ENCODE results near the gene IQSEC1. TPM values are rescaled to one million over a fixed set of nuclear protein-coding genes. Genes with fewer than 3 reads are reported as not detected.

IQSEC1 gene
- total and polyA plus RNA-seq, 10 of the 15 experiments (the other 5 are each of a cell fraction or from before 2014, with no cell fraction given) = 0.92 to 55.2 (median 8.5) TPM

DNA sequence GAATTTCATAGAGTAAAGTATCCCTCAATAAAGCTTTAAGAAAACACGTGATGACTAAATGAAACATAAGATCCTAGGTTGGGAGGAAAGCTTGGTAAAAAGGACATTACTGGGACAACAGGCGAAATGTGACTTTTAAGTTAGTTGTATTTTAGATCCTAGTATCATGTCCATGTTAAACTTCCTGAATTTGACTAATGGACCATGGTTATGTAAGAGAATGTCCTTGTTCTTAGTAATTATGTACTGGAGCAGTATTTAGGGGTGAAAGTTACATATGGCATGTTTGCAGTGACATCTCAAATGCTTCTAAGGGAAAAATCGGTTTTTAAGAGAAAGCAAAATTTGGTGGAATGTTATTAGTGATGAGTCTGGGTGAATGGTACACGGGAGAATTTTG is 69.6 kb downstream of the IQSEC1 start (continued):
- no peak for TF ChIP-seq NFYA (IDR thresholded peaks at IDR 0.05; ENCODE audit: borderline replicate concordance, low read depth, low read length)
- TF ChIP-seq, protein P1, sequence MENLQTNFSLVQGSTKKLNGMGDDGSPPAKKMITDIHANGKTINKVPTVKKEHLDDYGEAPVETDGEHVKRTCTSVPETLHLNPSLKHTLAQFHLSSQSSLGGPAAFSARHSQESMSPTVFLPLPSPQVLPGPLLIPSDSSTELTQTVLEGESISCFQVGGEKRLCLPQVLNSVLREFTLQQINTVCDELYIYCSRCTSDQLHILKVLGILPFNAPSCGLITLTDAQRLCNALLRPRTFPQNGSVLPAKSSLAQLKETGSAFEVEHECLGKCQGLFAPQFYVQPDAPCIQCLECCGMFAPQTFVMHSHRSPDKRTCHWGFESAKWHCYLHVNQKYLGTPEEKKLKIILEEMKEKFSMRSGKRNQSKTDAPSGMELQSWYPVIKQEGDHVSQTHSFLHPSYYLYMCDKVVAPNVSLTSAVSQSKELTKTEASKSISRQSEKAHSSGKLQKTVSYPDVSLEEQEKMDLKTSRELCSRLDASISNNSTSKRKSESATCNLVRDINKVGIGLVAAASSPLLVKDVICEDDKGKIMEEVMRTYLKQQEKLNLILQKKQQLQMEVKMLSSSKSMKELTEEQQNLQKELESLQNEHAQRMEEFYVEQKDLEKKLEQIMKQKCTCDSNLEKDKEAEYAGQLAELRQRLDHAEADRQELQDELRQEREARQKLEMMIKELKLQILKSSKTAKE (IDR thresholded peaks at IDR 0.05; ENCODE audit: low read depth, poor library complexity, severe bottlenecking) = no peak
- TF ChIP-seq GATAD2B (conservative IDR thresholded peaks at IDR 0.05; ENCODE audit: low read depth) = no peak
- TF ChIP-seq PML (IDR thresholded peaks at IDR 0.05; ENCODE audit: low read length) = no peak

DNA sequence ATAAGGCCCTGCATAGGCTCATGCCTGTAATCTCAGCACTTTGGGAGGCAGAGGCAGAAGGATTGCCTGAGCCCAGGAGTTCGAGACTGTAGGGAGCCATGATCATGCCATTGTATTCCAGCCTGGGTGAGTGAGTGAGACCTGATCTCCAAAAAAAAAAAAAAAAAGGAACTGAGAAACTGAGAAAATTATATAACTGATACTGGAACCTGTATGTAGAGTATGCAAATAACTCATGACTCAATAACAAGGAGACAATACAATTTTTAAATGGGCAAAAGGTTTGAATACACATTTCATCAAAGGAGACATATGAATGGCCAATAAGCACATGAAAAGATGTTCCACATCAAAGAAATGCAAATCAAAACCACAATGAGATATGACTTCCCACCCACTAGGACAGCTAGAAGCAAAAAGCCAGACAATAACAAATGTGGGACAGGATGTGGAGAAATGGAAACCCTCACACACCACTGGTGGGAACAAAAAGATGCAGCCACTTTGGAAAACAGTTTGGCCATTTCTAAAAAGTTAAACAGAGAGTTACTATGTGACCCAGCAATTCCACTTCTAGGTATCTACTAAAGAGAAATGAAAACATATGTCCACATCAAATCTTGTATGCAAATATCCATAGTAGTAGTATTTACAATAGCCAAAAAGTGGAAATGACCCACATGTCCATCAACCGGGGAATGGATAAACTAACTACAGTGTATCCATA is 70.7 kb downstream of the IQSEC1 start:
- intact Hi-C loops (cut with micrococcal nuclease; ENCODE audit: unreplicated experiment) (loop anchor here (1.0 kb wide), 1 partner anchor 10 kb away; no protein-coding TSS in a partner anchor), in situ Hi-C loops (cut with MboI) (no loop called here)
- 0 out of 2 replicates have a peak overlapping the region, but pooled peaks have one; percentile 1 for H3K9ac ChIP-seq (ENCODE audit: control insufficient read depth, insufficient read depth, low read length)
- no peaks in the 10 kb centered on the region for H3K27me3 ChIP-seq (replicated peaks in 1 of 2; ENCODE audit: control insufficient read depth in 2 of 2, insufficient read depth in 2 of 2, low read length in 1 of 2)
- no peak overlapping the region for H2AFZ ChIP-seq (ENCODE audit: control insufficient read depth, low read depth, low read length)
- RAD21 ChIA-PET (ENCODE audit: unreplicated experiment) = interaction anchor here (1.0 kb wide), 3 partner anchors 9 to 19 kb away, joined by 3 to 5 read pairs (median 3); no protein-coding TSS in a partner anchor
- 7% methylated on average over 2 of the region's 2 CpGs for WGBS (ENCODE audit: insufficient coverage, insufficient replicate concordance, low lambda C conversion rate, missing lambda C conversion rate)
- peaks cover 3 to 17% of the 10 kb centered on the region in 2 experiments for H3K36me3 ChIP-seq (ENCODE audit: control insufficient read depth in 2 of 2, insufficient read depth in 2 of 2, low read length in 1 of 2)
- H3K4me2 ChIP-seq (ENCODE audit: control insufficient read depth, insufficient read depth) = peak overlapping the region; percentile 63
- POLR2A ChIA-PET = interaction anchor here (1.6 to 6.3 kb wide), 3 partner anchors 8 to 44 kb away, joined by 6 to 65 read pairs (median 19); no protein-coding TSS in a partner anchor
- H3K4me3 ChIP-seq = peak overlapping the region; percentile 14; the same call in 1 of the 2 replicates
- no TSS peak for BruUV-seq (replicated peaks)
- no peaks in the 10 kb centered on the region; the same call in 2 of the 3 replicates for H3K9me3 ChIP-seq (replicated peaks; ENCODE audit: control insufficient read depth, insufficient read depth, low read length)
- peak; percentile 65 for FAIRE-seq
- CTCF ChIA-PET = interaction anchor here (1.4 to 4.1 kb wide), 3 partner anchors 7 to 45 kb away, joined by 4 to 35 read pairs (median 33); no protein-coding TSS in a partner anchor
- peak; percentile 89 for DNase-seq (ENCODE audit: low read depth, low spot score)
- SMC1A ChIA-PET (ENCODE audit: uncharacterized antibody, unreplicated experiment) = interaction anchor here (3.0 to 12.7 kb wide), 2 partner anchors 10 to 18 kb away, joined by 14 to 123 read pairs; no protein-coding TSS in a partner anchor
- peaks cover 87% of the 10 kb centered on the region for H3K79me2 ChIP-seq (ENCODE audit: control insufficient read depth, insufficient read depth, low read length)
- H4K20me1 ChIP-seq (ENCODE audit: control insufficient read depth, insufficient read depth) = no peaks in the 10 kb centered on the region
- peak; percentile 76 for ATAC-seq
- H3K27ac ChIP-seq (ENCODE audit: control insufficient read depth, insufficient read depth) = peak overlapping the region; percentile 67
- H3K4me1 ChIP-seq (ENCODE audit: control insufficient read depth, insufficient read depth, low read length) = peaks cover 76% of the 10 kb centered on the region
- TF ChIP-seq, protein P2, sequence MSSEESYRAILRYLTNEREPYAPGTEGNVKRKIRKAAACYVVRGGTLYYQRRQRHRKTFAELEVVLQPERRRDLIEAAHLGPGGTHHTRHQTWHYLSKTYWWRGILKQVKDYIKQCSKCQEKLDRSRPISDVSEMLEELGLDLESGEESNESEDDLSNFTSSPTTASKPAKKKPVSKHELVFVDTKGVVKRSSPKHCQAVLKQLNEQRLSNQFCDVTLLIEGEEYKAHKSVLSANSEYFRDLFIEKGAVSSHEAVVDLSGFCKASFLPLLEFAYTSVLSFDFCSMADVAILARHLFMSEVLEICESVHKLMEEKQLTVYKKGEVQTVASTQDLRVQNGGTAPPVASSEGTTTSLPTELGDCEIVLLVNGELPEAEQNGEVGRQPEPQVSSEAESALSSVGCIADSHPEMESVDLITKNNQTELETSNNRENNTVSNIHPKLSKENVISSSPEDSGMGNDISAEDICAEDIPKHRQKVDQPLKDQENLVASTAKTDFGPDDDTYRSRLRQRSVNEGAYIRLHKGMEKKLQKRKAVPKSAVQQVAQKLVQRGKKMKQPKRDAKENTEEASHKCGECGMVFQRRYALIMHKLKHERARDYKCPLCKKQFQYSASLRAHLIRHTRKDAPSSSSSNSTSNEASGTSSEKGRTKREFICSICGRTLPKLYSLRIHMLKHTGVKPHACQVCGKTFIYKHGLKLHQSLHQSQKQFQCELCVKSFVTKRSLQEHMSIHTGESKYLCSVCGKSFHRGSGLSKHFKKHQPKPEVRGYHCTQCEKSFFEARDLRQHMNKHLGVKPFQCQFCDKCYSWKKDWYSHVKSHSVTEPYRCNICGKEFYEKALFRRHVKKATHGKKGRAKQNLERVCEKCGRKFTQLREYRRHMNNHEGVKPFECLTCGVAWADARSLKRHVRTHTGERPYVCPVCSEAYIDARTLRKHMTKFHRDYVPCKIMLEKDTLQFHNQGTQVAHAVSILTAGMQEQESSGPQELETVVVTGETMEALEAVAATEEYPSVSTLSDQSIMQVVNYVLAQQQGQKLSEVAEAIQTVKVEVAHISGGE (CRISPR knock-in tag; IDR thresholded peaks at IDR 0.05) = no peak
- TF ChIP-seq, protein P3, sequence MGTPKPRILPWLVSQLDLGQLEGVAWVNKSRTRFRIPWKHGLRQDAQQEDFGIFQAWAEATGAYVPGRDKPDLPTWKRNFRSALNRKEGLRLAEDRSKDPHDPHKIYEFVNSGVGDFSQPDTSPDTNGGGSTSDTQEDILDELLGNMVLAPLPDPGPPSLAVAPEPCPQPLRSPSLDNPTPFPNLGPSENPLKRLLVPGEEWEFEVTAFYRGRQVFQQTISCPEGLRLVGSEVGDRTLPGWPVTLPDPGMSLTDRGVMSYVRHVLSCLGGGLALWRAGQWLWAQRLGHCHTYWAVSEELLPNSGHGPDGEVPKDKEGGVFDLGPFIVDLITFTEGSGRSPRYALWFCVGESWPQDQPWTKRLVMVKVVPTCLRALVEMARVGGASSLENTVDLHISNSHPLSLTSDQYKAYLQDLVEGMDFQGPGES (IDR thresholded peaks at IDR 0.05) = no peak
- no peak for TF ChIP-seq HDGF (IDR thresholded peaks at IDR 0.05)
- no peak for TF ChIP-seq ZNF274 (IDR thresholded peaks at IDR 0.05; ENCODE audit: insufficient read depth, insufficient read length)
- peak; percentile 46; the same call in 1 of the 2 replicates for TF ChIP-seq NFYB (IDR thresholded peaks at IDR 0.05; ENCODE audit: insufficient read depth, low read depth, low read length)
- no peak for TF ChIP-seq EZH2 (IDR thresholded peaks at IDR 0.05; ENCODE audit: borderline replicate concordance, control insufficient read depth, low read depth, low read length)
- peak; percentile 85 for TF ChIP-seq MTA3 (IDR thresholded peaks at IDR 0.05; ENCODE audit: borderline replicate concordance, low read length)
- TF ChIP-seq LARP7 (IDR thresholded peaks at IDR 0.05) = no peak
- peak; percentile 54; the same call in 1 of the 2 replicates for TF ChIP-seq PAX5 (IDR thresholded peaks at IDR 0.05; ENCODE audit: borderline replicate concordance, low read depth, low read length)
- TF ChIP-seq NRF1 (conservative IDR thresholded peaks at IDR 0.05; ENCODE audit: low read depth, low read length) = no peak
- TF ChIP-seq SP1 (IDR thresholded peaks at IDR 0.05; ENCODE audit: low read depth, low read length) = no peak

Data from GM12878 (cell line).